H1 (cell line): Measurements from ENCODE around the gene CCDC7.

Source experiments
- CEBPB ChIP-seq: IDR thresholded peaks from 2 replicates; pipeline ENCODE4 v1.6.1; 2012; ENCODE audit warnings: low read depth, low read length
- CHD2 ChIP-seq: IDR thresholded peaks from 2 replicates; pipeline ENCODE4 v1.6.1; 2012; ENCODE audit warnings: low read length, improper control_type of control experiment
- CREB1 ChIP-seq: IDR thresholded peaks from 2 replicates; pipeline ENCODE4 v1.6.1; 2012; ENCODE audit warnings: inconsistent platforms
- CTCF ChIP-seq, 3 experiments: IDR thresholded peaks; 1 replicate in 2 of 3; 2 replicates in 1 of 3; pipeline versions ENCODE4 v1.5.1 to v1.6.1; 2011; ENCODE audit warnings: low read length in 3 of 3, mild to moderate bottlenecking in 3 of 3, inconsistent platforms in 2 of 3, low read depth in 1 of 3, moderate library complexity in 1 of 3; ENCODE audit not compliant: insufficient read depth in 1 of 3; ENCODE audit errors: control extremely low read depth in 1 of 3
- EP300 ChIP-seq, 2 experiments: IDR thresholded peaks; 1 replicate in 1 of 2; 2 replicates in 1 of 2; pipeline ENCODE4 v1.6.1; 2011 to 2012; ENCODE audit warnings: low read depth in 2 of 2, low read length in 2 of 2, mild to moderate bottlenecking in 2 of 2, borderline replicate concordance in 1 of 2, inconsistent platforms in 1 of 2, moderate library complexity in 1 of 2
- EZH2 ChIP-seq: fragments of 200-600 bp; sonication (generic); IDR thresholded peaks from 2 replicates; pipeline ENCODE4 v1.7.1; 2012; ENCODE audit warnings: low read depth, mild to moderate bottlenecking, moderate library complexity, low read length, inconsistent platforms; ENCODE audit not compliant: severe bottlenecking
- FOSL1 ChIP-seq: IDR thresholded peaks from 2 replicates; pipeline ENCODE4 v1.6.1; 2011; ENCODE audit warnings: mild to moderate bottlenecking, low read depth, low read length, moderate library complexity; ENCODE audit not compliant: insufficient read depth
- JUND ChIP-seq: IDR thresholded peaks from 2 replicates; pipeline ENCODE4 v1.6.1; 2011; ENCODE audit warnings: mild to moderate bottlenecking, improper control_type of control experiment, low read length
- POLR2A ChIP-seq, 2 experiments: IDR thresholded peaks; 1 replicate in 1 of 2; 2 replicates in 1 of 2; pipeline ENCODE4 v1.6.1; 2011; ENCODE audit warnings: low read depth in 2 of 2, low read length in 2 of 2, mild to moderate bottlenecking in 2 of 2; ENCODE audit errors: control extremely low read depth in 1 of 2
- TAF1 ChIP-seq: IDR thresholded peaks from 2 replicates; pipeline ENCODE4 v1.6.1; 2011; ENCODE audit warnings: mild to moderate bottlenecking, low read depth, low read length
- TF ChIP-seq, protein P1 (sequence below): IDR thresholded peaks from 2 replicates; pipeline ENCODE4 v1.6.1; 2012; ENCODE audit warnings: inconsistent platforms

- no peak for TF ChIP-seq CHD2
- TF ChIP-seq JUND = no peak
- no peak for TF ChIP-seq FOSL1
- TF ChIP-seq CTCF (IDR thresholded peaks at IDR 0.05; ENCODE audit: control extremely low read depth in 1 of 3, insufficient read depth in 1 of 3, low read depth in 1 of 3, low read length in 3 of 3) = no peak
- TF ChIP-seq CREB1 = no peak
- no peak for TF ChIP-seq TAF1
- no peak for TF ChIP-seq EZH2
- no peak for TF ChIP-seq EP300 (IDR thresholded peaks at IDR 0.05; ENCODE audit: borderline replicate concordance in 1 of 2, low read depth in 2 of 2, low read length in 2 of 2)
- no peak for TF ChIP-seq POLR2A (IDR thresholded peaks at IDR 0.05; ENCODE audit: control extremely low read depth in 1 of 2, low read depth in 2 of 2, low read length in 2 of 2)
- TF ChIP-seq CEBPB = no peak
- TF ChIP-seq, protein P1, sequence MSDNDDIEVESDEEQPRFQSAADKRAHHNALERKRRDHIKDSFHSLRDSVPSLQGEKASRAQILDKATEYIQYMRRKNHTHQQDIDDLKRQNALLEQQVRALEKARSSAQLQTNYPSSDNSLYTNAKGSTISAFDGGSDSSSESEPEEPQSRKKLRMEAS = no peak
These were observed 26.3 kb upstream of the CCDC7 start for GRCh38 chr10:32419615-32420014.
